ENCODE results near the gene HOXB5.

The HOXB5 gene

GRCh38 chr17:48563867-48564187 is 29.8 kb downstream of the HOXB5 start:
- peaks cover 6% of the 10 kb centered on the region for H3K36me3 ChIP-seq (ENCODE audit: insufficient read depth, low read length)
- no peaks in the 10 kb centered on the region for H3K9me3 ChIP-seq (ENCODE audit: low read length)
- H3K27ac ChIP-seq (ENCODE audit: low read depth, low read length) = peak overlapping the region; percentile 57
- H3K27me3 ChIP-seq (ENCODE audit: control insufficient read depth in 1 of 2, insufficient read depth in 2 of 2, low read length in 2 of 2) = no peaks in the 10 kb centered on the region
- peak overlapping the region; percentile 19 for H3K9ac ChIP-seq (ENCODE audit: low read length)
- peaks cover 87% of the 10 kb centered on the region for H3K4me1 ChIP-seq (ENCODE audit: insufficient read depth, low read length)
- peak overlapping the region; percentile 37 to 51 for H3K4me3 ChIP-seq (ENCODE audit: low read depth in 1 of 2, low read length in 2 of 2)

DNA sequence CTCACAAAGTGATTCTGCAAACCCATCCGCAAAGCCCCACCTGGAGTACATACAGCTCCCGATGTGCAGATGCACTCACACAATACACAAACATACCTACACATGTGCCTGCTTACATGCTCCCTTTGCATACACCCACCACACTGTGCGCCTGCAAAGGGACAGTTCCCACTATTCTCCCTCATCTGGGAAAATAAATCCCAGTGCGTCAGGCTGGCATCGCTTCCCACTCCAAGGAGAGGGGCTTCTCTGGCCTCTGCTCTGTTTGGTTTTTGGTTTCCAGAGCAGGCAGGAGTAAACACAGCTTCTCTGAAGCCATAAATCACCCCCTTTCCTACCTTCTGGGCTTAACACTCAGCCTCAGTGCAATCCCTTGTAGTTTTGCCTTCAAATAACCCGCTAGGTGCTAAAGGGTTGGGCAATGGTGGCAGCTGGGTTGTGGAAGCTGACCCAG is 30.2 kb downstream of the HOXB5 start:
- peaks cover 91% of the 10 kb centered on the region for H3K4me1 ChIP-seq (ENCODE audit: insufficient read depth, low read length)
- H3K9ac ChIP-seq (ENCODE audit: low read length) = peak overlapping the region; percentile 19
- H3K27me3 ChIP-seq (ENCODE audit: control insufficient read depth in 1 of 2, insufficient read depth in 2 of 2, low read length in 2 of 2) = no peaks in the 10 kb centered on the region
- H3K4me3 ChIP-seq (ENCODE audit: low read depth in 1 of 2, low read length in 2 of 2) = peak overlapping the region; percentile 37 to 51
- H3K27ac ChIP-seq (ENCODE audit: low read depth, low read length) = peak overlapping the region; percentile 57
- H3K9me3 ChIP-seq (ENCODE audit: low read length) = no peaks in the 10 kb centered on the region
- peaks cover 6% of the 10 kb centered on the region for H3K36me3 ChIP-seq (ENCODE audit: insufficient read depth, low read length)

DNA sequence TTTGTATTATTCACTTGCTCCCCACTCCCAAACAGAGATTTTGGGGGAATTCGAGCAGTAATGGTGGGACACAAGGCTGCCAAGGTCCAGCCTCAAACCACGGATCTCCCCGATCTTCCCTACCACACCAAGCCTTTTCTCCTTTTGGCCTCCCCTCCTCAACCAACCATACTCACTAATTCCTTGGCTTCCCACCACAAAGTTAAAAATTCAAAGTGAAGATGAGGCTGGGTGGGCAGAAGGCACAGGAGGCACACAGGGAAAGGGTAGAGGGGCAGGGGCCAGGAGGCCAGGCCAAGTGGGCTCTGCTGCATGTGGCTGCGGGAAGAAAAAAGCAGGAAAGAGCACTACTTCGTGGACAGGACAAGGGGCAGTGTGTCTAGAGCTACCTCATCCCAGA is 30.6 kb downstream of the HOXB5 start:
- Histone ChIP-seq H3K27me3 (ENCODE audit: control insufficient read depth in 1 of 2, insufficient read depth in 2 of 2, low read length in 2 of 2) (no peaks in the 10 kb centered on the region), H3K4me1 (ENCODE audit: insufficient read depth, low read length) (peaks cover 94% of the 10 kb centered on the region), H3K9ac (ENCODE audit: low read length) (no peak overlapping the region), H3K27ac (ENCODE audit: low read depth, low read length) (peak overlapping the region; percentile 83), H3K36me3 (ENCODE audit: insufficient read depth, low read length) (peaks cover 6% of the 10 kb centered on the region), H3K4me3 (ENCODE audit: low read depth in 1 of 2, low read length in 2 of 2) (peak overlapping the region in 1 of 2 donors; percentile 37), H3K9me3 (ENCODE audit: low read length) (no peaks in the 10 kb centered on the region)

DNA sequence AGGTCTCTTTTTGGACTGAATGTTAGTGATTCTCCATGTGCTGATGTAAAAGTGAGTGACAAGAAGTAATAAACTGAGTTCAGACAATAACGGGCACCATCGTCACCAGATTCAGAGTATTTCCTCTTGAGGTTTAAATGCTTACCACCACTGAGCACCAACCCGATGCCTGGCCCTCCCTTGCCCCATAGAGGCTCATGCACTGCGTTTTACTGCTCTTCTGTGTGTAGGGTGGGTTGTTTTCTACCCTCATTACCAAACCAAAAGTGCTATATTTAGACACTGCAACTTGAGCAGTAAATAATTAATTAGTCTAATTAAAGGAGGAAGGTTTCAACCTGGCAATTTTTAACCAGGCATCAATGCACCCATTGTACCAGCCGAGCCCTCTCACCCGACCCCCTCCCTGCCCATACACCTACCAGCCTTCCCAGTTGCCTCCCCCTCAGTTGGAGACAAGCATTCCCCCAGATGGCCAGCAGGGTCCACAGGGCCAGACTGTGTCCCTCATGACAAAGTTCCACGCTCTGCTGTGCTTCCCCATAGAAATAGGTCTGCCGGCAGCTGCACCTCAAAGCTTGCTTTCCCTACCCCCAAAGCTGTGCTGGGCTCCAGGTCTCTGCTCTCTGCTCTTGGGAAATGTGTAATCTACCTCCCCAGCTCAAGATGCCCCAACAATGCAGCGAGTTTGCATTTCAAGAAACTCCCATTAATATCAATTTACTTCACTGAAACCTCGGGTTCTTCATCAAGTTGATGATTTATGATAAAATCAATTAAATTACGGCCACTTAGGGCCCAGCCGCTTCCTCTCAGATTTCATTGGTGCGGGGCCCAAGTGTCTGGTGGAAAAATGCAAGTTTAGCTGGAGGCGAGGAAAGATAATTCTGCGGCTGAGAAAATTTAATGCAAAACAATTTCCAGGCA is 31.4 kb downstream of the HOXB5 start:
- peaks cover 94% of the 10 kb centered on the region for H3K4me1 ChIP-seq (ENCODE audit: insufficient read depth, low read length)
- H3K4me3 ChIP-seq (ENCODE audit: low read depth in 1 of 2, low read length in 2 of 2) = no peak overlapping the region
- H3K27ac ChIP-seq (ENCODE audit: low read depth, low read length) = peak overlapping the region; percentile 83
- no peaks in the 10 kb centered on the region for H3K9me3 ChIP-seq (ENCODE audit: low read length)
- no peaks in the 10 kb centered on the region for H3K27me3 ChIP-seq (ENCODE audit: control insufficient read depth in 1 of 2, insufficient read depth in 2 of 2, low read length in 2 of 2)
- peaks cover 6% of the 10 kb centered on the region for H3K36me3 ChIP-seq (ENCODE audit: insufficient read depth, low read length)
- H3K9ac ChIP-seq (ENCODE audit: low read length) = no peak overlapping the region

DNA sequence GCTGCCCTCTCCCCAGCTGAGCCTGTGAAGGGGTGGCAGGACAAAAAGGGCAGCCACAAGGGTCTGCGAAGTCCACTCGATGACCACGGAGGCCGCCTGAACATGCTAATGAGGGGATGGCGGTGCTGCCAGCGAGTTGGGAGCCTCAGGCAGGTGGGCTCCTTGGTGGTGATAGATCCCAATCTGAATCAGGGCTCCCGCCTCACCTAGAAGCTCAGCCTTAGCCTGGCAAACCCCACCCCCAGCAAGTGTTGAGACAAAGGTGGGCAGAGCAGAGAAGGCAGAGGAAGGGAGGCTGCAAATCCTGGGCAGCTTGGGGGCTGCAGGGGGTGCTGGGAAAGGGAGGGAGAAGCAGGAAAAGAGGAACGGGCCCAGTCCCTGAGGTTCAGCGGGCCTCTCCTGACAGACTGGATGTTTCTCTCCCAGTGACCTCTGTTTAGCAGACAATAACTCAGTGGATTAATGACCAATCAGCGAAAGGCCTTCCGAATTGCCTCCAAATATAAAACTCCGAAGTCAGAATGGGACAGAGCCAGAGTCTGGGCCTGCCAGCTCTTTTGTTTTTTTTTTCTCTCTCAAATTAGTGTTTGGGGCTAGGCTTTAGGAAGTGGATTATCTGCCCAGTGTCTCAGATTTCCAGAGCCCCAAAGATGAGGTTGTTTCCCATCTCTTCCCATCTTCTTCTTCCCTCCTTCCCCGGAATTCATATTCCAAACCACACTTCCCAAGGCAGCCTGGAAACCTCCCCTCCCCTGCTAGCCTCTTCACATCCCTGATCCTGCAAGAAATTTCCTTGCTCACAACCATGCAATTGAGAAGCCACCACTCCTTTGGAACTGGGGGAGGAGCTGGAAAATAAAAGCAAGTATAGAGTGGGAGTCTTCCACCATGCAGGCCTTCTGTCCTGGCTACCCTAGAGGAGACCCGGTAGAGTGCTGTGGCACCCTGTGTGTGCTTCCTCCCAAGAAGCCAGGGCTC is 33.5 kb downstream of the HOXB5 start:
- Histone ChIP-seq H3K27me3 (ENCODE audit: control insufficient read depth in 1 of 2, insufficient read depth in 2 of 2, low read length in 2 of 2) (no peaks in the 10 kb centered on the region), H3K36me3 (ENCODE audit: insufficient read depth, low read length) (no peaks in the 10 kb centered on the region), H3K9me3 (ENCODE audit: low read length) (no peaks in the 10 kb centered on the region), H3K9ac (ENCODE audit: low read length) (peak overlapping the region; percentile 59), H3K4me1 (ENCODE audit: insufficient read depth, low read length) (peaks cover 88% of the 10 kb centered on the region), H3K4me3 (ENCODE audit: low read depth in 1 of 2, low read length in 2 of 2) (peak overlapping the region in 1 of 2 donors; percentile 49), H3K27ac (ENCODE audit: low read depth, low read length) (peak overlapping the region; percentile 89)

DNA sequence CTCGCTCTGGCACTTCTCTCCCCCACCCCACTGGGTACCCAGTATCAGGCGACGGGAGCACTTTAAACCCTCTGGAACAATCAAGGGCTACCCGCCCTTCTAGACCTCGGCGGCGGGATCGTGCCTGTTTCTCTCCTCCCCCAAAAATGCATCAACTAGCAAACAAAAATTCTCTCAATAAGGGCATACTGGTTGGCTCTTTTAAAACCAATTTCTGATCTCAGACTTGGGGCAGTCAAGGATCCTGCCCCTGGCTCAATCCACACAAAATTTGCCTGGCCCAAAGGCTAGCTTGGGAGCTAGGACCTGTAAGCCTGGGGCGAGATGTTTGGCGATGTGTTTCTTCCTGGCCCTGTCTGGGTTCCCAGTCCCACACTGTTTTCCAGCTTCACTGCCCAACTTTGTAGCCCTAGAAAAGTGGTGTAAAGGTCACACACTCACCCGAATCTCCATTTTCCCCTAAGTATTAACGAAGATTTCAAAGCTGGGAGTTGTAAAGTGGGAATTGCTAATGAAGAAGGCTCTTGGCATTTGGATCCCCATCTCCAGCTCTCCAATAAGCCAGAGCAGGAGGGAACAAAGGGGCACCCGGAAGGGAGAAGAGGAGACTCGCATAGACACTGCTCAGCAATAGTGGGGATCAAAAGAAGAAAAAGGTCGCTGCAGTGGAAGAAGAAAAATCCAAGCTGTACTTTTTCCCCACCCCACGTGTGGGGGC is 34.3 kb downstream of the HOXB5 start:
- Histone ChIP-seq H3K36me3 (ENCODE audit: insufficient read depth, low read length) (no peaks in the 10 kb centered on the region), H3K4me3 (ENCODE audit: low read depth in 1 of 2, low read length in 2 of 2) (peak overlapping the region; percentile 11 to 49), H3K9ac (ENCODE audit: low read length) (peak overlapping the region; percentile 59), H3K9me3 (ENCODE audit: low read length) (no peaks in the 10 kb centered on the region), H3K27me3 (ENCODE audit: control insufficient read depth in 1 of 2, insufficient read depth in 2 of 2, low read length in 2 of 2) (no peaks in the 10 kb centered on the region), H3K4me1 (ENCODE audit: insufficient read depth, low read length) (peaks cover 82% of the 10 kb centered on the region), H3K27ac (ENCODE audit: low read depth, low read length) (peak overlapping the region; percentile 89)

GRCh38 chr17:48558831-48559121 is 34.8 kb downstream of the HOXB5 start:
- Histone ChIP-seq H3K27me3 (ENCODE audit: control insufficient read depth in 1 of 2, insufficient read depth in 2 of 2, low read length in 2 of 2) (no peaks in the 10 kb centered on the region), H3K4me1 (ENCODE audit: insufficient read depth, low read length) (peaks cover 83% of the 10 kb centered on the region), H3K9me3 (ENCODE audit: low read length) (no peaks in the 10 kb centered on the region), H3K4me3 (ENCODE audit: low read depth in 1 of 2, low read length in 2 of 2) (peak overlapping the region in 1 of 2 donors; percentile 11), H3K9ac (ENCODE audit: low read length) (peak overlapping the region; percentile 59), H3K27ac (ENCODE audit: low read depth, low read length) (peak overlapping the region; percentile 89), H3K36me3 (ENCODE audit: insufficient read depth, low read length) (no peaks in the 10 kb centered on the region)

DNA sequence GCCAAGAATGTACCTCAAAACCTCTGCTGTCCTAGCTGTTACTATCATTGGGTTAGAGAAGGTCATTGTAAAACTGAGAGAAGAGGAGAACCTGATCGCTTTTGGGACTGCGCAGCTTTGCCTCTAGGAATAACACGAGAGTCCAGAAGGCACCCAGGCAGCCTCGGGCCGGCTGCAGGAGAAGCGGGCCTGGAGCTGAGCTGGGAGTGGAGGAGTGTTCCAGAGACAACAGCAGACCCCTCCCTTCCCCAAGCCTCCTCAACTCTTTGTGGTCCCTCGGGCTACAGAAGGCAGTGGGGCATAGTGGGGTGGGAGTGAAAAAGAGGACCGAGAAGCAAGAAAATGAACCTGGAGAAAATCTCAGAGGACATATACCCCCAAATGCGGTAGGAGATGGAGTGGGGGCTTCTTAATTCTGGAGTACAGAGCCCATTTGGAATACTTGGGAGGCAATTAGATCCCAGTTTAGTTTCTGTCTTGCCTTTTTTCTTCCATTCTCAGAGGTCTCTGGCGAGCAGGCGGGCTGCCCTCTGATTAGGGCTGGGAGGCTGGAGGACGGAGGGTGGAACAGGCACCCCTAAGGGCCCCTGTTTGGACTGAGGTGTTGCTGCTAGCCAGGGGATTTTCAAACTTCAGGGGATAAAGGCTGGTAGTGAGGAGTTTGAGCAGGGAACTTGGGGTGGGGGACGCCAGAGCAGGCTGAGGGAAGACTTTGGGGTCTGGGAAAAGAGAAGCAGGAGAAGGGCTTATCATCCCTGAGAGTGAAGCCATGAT is 35.3 kb downstream of the HOXB5 start:
- peak overlapping the region; percentile 89 for H3K27ac ChIP-seq (ENCODE audit: low read depth, low read length)
- no peaks in the 10 kb centered on the region for H3K27me3 ChIP-seq (ENCODE audit: control insufficient read depth in 1 of 2, insufficient read depth in 2 of 2, low read length in 2 of 2)
- peak overlapping the region in 1 of 2 donors; percentile 11 for H3K4me3 ChIP-seq (ENCODE audit: low read depth in 1 of 2, low read length in 2 of 2)
- H3K4me1 ChIP-seq (ENCODE audit: insufficient read depth, low read length) = peaks cover 83% of the 10 kb centered on the region
- H3K9me3 ChIP-seq (ENCODE audit: low read length) = no peaks in the 10 kb centered on the region
- H3K36me3 ChIP-seq (ENCODE audit: insufficient read depth, low read length) = no peaks in the 10 kb centered on the region
- peak overlapping the region; percentile 59 for H3K9ac ChIP-seq (ENCODE audit: low read length)

DNA sequence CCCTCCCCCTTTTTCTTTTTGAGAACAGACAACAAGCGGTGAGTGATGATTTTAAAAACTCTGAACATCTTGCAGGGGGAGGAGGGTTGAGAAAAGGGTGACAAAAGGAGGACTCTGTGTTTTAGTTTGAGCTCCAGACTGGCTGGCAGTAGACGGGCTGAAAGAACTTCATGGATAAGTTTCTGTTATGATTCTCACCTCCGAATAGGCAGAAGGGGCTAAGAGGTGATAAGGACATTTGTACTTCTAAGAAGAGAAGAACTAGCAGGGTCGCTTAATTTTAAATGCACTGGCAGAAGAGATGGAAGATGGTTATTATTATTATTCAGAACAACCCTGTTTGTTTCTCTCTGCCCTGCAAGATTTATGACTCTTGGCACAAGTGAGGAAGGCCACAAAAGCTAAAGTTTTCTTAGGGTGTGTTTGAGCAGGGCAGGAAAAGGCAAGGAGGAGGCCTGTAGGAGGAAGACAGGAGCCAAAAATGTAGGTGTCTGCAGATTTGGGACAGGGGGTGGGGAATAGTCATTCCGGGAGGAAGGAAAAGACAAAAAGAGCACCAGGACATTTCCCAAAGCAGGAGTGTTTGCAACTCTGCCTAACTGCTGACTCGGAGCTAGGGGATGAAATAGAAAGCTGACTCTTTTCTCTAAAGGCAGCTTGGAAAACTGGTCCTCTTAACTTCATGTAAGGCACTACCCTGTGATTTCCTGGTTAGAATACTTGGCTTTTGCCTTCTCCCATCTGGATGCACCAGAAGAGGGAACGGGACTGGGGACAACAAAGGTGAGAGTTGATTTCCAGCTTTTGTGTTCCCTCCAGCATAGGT is 36.8 kb downstream of the HOXB5 start:
- H3K27me3 ChIP-seq (ENCODE audit: control insufficient read depth in 1 of 2, insufficient read depth in 2 of 2, low read length in 2 of 2) = no peaks in the 10 kb centered on the region

GRCh38 chr17:48556229-48556575 is 37.4 kb downstream of the HOXB5 start:
- H3K9me3 ChIP-seq (ENCODE audit: low read length) = no peaks in the 10 kb centered on the region
- H3K4me3 ChIP-seq (ENCODE audit: low read depth in 1 of 2, low read length in 2 of 2) = peak overlapping the region; percentile 11 to 35
- H3K9ac ChIP-seq (ENCODE audit: low read length) = peak overlapping the region; percentile 50
- H3K27ac ChIP-seq (ENCODE audit: low read depth, low read length) = peak overlapping the region; percentile 89
- peaks cover 80% of the 10 kb centered on the region for H3K4me1 ChIP-seq (ENCODE audit: insufficient read depth, low read length)
- no peaks in the 10 kb centered on the region for H3K36me3 ChIP-seq (ENCODE audit: insufficient read depth, low read length)
- H3K27me3 ChIP-seq (ENCODE audit: control insufficient read depth in 1 of 2, insufficient read depth in 2 of 2, low read length in 2 of 2) = no peaks in the 10 kb centered on the region

More for the DNA sequence above, 36.8 kb downstream of the HOXB5 start:
- Histone ChIP-seq H3K36me3 (ENCODE audit: insufficient read depth, low read length) (no peaks in the 10 kb centered on the region), H3K4me3 (ENCODE audit: low read depth in 1 of 2, low read length in 2 of 2) (peak overlapping the region in 1 of 2 donors; percentile 21), H3K9me3 (ENCODE audit: low read length) (no peaks in the 10 kb centered on the region), H3K27ac (ENCODE audit: low read depth, low read length) (peak overlapping the region; percentile 89), H3K9ac (ENCODE audit: low read length) (peak overlapping the region; percentile 59), H3K4me1 (ENCODE audit: insufficient read depth, low read length) (peaks cover 82% of the 10 kb centered on the region)
